OCI-M1 (cell line): Measurements from ENCODE around the gene BTNL2.
"Not testable (repeated sequence)": the region's sequence is repeated elsewhere in the genome, so short reads cannot be mapped to it uniquely, and the experiment has no call there.

Experiments used
- DNase-seq: peaks from one replicate; lab custom pipeline; 2025; lab: John Stamatoyannopoulos, UW

The BTNL2 gene, protein sequence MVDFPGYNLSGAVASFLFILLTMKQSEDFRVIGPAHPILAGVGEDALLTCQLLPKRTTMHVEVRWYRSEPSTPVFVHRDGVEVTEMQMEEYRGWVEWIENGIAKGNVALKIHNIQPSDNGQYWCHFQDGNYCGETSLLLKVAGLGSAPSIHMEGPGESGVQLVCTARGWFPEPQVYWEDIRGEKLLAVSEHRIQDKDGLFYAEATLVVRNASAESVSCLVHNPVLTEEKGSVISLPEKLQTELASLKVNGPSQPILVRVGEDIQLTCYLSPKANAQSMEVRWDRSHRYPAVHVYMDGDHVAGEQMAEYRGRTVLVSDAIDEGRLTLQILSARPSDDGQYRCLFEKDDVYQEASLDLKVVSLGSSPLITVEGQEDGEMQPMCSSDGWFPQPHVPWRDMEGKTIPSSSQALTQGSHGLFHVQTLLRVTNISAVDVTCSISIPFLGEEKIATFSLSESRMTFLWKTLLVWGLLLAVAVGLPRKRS

DNA sequence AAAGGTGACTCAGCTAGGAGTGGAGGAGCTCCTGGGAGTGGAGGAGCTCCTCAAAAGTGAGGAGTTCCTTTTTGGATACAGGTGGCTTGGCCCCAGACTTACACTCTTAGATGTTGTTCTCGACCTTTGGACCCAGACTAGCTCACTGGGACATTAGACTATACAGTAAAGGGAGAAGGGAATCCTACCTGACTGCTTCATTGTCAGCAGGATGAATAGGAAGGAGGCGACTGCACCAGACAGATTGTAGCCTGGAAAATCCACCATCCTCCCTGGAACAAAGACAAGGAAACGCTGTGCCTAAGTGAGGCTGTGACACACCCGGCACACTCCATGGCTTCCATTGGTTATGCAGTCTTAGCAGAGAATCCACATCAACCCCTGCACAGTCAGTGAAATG, at the start of gene BTNL2:
Gene BTNL2 (minus strand): TSS at position 325 of the 400 bp plus-strand sequence. CDS start 58 bp downstream, at position 267.
- DNase-seq, result no peak

DNA sequence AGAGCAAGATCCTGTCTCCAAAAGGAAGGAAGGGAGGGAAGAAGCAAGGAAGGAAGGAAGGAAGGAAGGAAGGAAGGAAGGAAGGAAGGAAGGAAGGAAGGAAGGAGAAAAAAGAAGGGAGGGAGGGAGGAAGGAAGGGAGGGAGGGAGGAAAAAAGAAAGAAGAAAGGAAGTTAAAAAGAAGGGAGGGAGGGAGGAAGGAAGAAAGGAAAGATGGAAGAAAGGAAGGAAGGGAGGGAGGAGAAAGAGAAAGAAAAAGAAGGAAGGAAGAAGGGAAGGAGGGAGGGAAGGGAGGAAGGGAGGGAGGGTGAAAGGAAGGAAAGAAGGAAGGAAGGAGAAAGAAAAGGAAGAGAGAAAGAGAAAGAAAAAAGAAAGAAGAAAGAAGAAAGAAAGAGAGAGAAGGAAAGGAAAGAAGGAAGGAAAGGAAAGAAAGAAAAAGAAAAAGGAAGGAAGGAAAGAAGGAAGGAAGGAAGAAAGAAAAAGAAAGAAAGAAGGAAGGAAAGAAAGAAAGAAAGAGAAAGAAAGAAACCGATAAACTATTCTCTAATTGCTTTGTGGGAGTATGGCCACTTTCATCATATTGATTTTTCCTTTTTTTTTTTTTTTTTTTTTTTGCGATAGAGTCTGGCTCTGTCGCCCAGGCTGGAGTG, 42.2 kb upstream of the BTNL2 start:
- no peak for DNase-seq

DNA sequence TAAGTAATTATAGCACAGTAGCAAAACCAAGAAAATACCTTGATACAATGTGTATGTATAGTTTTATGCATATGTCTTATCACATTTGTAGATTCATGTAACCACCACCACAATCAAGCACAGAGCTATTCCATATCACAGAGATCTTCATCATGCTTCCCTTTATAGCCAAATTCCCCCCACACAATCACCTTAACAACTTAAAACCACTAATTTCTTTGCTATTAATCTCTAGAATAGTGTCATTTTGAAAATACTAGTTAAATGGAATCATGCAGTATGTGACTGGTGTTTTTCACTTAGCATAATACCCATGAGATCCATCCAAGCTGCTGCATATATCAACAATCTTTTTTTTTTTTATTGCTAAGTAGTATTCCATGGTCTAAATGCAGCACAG, 41.0 kb upstream of the BTNL2 start:
- no peak for DNase-seq

DNA sequence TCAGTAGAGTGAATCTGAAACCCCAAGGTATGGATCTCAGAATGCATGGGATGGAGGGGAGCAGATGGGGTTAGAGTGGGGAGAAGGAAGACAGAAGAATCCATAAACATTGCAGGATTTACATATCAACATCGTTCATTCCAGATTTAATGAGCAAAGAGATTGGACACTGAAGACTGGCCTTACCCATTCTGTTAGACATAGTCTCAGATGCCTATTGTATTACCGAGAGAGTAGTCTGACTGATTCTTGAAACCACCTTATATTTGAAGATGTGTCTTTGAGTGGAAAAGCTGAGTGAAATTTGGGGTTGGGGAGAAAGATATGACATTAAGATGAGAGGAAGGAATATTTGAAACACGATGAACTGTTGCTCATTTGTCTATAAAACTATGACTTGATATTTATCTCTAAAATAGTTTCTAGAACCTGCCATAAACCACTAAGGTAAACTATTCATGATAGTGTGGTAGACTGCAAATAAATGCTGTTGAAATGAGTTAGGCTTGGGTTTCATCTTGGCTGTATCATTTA, 38.4 kb upstream of the BTNL2 start:
- no peak for DNase-seq

DNA sequence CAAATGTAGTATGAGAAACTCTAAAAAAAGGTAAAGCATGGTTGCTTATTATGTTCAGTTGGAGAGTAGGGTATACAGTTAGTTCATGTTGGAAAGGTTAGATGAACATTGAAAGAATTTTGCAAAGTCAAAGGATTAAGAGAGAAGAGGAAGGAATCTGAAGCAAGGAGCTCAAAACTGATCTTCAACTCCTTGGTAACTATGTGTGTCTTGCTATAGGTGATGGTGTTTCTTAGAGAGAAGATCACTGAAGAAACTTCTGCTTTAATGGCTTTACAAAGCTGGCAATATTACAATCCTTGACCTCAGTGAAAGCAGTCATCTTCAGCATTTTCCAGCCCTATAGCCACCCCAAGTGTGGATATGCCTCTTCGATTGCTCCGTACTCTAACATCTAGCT, 37.5 kb upstream of the BTNL2 start:
- no peak for DNase-seq

DNA sequence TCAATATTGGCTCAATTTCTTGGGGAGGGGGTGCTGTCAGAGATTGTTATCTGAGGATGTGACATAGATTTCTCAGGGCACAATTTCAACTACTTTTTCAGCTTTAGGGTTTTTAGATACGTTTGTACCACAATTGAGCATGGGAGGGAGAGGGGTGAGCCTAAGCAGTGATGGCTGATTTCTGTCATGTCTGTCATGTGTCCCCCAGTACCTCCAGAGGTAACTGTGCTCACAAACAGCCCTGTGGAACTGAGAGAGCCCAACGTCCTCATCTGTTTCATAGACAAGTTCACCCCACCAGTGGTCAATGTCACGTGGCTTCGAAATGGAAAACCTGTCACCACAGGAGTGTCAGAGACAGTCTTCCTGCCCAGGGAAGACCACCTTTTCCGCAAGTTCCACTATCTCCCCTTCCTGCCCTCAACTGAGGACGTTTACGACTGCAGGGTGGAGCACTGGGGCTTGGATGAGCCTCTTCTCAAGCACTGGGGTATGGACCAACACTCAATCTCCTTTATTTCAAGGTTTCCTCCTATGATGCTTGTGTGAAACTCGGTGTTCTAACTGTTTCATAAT, 36.1 kb upstream of the BTNL2 start:
- no peak for DNase-seq

DNA sequence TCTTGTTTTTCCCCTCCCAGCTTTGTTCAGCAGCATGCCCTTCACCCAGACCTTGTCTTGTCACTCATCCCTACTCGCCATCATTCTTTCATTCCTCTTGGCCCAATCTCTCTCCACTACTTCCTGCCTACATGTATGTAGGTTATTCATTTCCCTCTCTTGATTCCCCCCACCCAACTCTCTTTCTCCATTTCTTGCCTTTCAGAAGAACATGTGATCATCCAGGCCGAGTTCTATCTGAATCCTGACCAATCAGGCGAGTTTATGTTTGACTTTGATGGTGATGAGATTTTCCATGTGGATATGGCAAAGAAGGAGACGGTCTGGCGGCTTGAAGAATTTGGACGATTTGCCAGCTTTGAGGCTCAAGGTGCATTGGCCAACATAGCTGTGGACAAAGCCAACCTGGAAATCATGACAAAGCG, 35.3 kb upstream of the BTNL2 start:
- DNase-seq, result no peak

DNA sequence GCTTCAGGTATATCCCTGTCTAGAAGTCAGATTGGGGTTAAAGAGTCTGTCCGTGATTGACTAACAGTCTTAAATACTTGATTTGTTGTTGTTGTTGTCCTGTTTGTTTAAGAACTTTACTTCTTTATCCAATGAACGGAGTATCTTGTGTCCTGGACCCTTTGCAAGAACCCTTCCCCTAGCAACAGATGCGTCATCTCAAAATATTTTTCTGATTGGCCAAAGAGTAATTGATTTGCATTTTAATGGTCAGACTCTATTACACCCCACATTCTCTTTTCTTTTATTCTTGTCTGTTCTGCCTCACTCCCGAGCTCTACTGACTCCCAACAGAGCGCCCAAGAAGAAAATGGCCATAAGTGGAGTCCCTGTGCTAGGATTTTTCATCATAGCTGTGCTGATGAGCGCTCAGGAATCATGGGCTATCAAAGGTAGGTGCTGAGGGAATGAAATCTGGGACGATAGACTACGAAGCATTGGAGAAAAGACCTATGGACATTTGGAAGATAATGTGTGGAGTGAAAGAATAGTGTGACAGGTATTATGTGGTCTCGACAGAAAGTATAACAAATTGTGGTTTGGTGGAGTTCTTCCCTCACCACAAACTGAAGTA, 32.7 kb upstream of the BTNL2 start, which contains the start of gene HLA-DRA:
Gene HLA-DRA (plus strand): TSS at position 286 of the 613 bp plus-strand sequence. CDS start 64 bp downstream, at position 350.
- DNase-seq, result peak; percentile 97

DNA sequence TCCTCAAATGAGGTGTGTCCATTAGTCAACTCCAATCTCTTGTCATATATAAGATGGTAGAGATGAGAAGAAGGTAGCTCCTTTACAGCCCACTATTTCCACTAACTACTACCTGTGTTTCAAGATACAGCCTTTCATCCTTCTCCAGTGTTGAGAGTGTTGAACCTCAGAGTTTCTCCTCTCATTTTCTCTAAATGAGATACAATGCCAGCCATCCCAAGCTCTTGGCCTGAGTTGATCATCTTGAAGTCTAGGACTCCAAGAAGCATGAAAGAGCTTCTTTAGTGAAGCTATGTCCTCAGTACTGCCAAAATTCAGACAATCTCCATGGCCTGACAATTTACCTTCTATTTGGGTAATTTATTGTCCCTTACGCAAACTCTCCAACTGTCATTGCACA, 32.2 kb upstream of the BTNL2 start:
- DNase-seq, result no peak

DNA sequence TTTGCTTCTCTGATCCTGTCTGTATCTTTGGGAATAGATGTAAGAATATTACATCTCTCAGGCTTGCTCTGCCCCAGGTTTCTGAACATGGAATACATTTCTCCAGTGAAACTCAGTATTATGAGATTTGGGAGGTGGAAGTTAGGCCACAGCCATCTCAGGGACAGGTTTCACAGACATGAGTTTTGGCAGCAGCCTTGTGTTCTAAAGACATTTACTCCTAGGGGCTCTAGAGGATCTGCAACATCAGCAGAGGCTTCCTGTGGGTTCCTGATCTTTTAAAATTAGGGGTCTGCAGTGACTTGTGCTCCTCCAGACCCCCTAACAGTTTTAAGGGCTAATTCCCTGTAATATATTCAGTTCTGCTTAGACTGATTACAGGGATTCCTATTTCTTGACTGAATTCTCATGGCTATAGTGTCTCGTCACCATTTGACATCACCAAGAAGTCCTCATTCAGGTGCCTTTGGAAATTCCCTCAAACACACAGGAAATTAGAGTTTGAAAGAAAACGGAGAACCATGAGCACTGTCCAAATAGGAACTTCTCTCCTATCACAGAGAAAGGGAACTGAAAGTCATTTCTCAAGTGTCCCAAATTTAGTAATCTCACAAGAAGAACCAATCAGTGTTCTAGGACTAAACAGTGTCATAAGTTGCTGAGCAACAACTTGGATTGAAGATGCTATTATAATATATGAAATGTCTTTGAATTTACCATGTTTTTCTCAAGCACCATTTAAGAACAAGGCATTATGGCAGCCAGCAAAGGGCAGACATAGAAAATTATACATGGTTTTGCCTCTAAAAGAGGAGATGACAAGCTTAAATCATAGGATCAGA, 30.2 kb upstream of the BTNL2 start:
- peak; percentile 87 for DNase-seq

DNA sequence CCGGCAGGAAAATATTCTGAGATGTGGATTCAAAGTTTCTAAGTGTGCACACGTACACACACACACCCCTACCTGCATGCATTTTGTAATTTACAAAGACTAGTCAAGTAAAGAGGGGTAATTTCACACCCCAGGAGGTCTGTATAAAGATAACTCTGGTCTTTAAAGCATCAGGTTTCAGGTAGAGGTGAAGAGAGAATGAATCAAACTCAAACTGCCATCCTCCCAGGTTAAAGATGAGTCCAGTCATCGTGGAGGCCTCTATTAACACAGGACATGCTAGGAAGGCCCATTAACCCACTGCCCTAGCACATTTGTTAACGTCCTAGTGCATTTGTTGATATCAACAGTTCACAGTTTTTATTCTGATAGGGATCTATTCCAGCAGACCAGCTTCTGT, 29.2 kb upstream of the BTNL2 start:
- no peak for DNase-seq

DNA sequence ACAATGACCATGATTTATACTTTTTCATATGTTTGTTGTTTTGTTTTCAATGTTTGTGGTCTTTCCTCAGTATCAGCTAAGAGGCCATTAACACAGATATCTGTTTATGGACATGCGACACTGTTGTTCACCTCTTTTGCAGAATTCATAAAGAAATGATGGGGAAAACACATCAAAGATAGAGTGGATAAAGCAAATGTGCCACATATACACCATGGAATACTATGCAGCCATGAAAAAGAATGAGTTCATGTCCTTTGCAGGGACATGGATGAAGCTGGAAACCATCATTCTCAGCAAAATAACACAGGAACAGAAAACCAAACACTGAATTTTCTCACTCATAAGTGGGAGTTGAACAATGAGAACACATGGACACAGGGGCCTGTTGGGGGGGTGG, 27.0 kb upstream of the BTNL2 start:
- not testable (repeated sequence) for DNase-seq

DNA sequence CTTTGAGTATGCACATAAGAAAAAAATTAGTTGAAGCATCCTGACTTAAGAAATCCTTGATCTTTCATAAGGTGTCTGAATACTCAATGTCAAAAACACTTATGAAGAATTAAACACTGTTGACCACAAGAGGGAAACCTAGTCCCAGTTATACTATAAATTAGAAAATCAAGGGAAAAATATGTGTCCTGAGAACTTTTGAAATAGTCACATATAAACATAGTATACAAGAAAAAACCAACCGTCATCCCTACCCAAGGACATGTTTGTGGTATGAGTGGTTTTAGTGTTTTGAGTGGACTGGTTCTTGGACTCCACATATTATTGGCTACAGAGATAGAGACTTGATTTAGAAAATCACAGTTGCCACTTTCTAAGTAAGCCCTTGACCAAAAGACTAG, 25.1 kb upstream of the BTNL2 start:
- DNase-seq, result peak; percentile 76

DNA sequence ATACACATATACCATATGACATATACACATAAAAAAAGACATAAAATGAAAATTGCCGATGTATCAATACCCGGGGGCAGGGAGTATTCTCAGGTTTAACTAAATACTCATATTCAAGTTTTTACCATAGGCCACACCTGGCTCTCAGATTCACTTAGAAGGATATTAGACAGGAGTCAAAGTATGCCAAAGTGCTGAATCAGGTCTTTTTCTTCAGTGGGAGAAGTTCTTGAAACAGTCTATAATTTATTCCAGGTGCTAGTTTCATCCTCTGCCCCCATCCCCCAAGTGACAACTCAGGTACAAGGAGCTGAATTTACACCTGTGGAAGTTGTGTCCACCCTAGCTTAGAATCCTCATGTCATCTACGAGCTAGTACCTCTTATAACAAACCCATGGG, 24.2 kb upstream of the BTNL2 start:
- DNase-seq, result no peak

DNA sequence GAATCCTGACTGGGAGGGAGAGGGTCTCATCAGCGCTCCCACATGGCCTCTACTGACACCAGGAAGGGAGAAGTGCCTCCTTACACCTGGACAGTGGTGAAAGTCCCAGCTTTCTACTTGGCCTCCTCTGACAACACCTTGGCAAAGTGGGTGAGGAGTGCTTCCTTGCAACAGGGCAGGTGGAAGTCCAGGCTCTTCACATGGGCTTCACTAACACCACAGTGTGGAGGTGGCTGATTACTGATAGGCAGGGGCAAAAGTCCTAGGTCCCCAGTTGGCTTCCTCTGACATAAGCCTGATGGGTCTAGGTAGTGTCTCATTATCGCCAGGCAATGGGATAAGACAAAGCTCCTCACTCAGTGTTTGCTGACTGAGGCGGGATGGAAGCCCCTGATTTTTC, 23.2 kb upstream of the BTNL2 start:
- DNase-seq, result no peak

DNA sequence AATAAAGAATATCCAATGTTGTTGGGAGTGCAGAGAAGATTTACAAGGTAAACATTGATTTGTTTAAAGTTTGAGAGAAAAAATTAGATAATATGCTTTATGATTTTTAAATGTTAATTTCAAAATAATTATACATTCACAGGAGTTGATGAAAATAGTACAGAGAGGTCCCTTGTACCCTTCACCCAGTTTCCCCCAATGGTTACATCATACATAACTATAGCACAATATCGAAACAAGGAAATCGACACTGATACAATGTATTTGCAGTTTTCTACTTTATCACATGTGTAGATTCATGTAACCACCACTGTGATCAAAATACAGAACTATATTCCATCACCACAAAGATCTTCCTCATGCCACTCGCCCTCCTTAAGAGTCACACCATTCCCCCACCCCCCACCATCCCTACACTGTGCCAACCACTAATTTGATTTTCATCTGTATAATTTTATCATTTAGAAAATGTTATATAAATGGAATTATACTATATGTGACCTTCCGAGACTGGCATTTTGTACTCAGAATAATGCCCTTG, 21.0 kb upstream of the BTNL2 start:
- DNase-seq, result no peak

DNA sequence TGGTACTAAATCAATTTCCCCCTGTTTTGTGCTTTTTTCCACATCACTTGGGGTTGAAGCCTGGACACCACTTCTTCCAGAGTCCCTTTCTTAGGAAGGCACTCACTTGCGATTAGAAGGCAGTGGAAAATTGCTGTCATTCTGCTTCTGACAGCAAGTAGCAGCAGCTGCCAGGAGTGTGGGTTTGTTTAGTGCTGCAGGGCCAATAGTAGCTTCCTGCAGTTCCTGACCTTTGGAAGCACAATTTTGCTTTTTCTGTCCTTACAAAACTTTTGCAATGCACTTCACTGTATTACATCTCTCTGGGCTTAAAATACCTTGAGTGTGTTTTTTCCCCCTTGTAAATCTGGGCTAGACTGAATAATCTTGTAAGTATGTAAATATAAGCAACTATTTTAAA, 20.2 kb upstream of the BTNL2 start:
- no peak for DNase-seq

DNA sequence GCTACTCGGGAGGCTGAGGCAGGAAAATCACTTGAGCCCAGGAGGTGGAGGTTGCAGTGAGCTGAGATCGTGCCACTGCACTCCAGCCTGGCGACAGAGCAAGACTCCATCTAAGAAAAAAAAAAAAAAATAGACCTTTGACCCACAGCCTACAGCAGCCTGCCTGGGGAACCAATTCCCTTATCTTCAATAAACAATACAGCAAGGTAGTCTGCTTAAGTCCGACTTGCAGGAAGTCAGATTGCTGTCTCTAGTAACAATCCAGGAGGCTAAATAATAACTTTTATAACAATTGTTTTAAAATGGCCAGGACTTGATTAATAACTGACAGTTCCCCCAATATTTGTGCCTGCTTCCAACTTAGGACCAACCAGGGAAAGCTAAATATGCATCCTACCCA, 19.4 kb upstream of the BTNL2 start:
- no peak for DNase-seq

DNA sequence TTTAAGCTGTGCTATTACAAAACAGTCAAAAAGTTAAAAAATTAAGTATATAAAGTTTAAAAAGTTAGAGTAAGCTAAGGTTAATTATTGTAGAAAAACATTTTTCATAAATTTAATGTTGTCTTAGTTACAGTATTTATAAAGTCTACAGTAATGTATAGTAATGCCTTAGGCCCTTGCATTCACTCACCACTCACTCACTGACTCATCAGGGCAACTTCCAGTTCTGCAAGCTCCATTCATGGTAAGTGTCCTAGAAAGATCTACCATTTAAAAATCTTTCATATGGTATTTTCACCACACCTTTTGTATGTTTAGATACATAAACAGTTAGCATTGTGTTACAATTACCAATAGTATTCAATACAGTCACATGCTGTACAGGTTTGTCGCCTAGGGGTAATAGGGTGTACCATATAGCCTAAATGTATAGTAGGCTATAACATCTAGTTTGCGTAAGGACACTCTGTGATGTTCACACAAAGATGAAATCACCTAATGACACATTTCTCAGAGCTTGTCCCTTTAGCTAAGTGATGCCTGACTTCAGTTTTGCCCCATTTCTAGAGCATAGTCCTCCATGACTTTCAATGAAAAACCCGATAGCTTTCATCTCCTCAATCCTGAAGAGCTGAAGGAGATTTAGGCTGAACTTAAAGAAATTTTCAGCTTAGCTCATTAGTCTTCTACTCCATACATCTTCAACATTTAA, 17.8 kb upstream of the BTNL2 start:
- DNase-seq, result no peak

DNA sequence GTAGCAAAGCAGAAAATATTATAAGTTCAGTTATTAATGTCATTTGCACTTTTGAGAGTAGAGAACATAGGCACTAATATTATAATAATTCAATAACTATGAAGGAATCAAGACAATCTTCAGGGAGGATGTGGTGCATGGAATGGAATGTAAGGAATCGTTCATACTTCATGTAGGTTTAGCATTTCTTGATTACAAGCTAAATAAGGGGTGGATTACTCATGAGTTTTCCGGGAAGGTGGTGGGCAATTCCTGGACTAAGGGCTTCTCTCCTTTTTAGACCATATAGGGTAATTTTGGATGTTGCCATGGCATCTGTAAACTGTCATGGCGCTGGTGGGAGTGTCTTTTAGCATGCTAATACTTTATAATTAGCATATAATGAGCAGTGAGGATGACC, 9.1 kb upstream of the BTNL2 start:
- peak; percentile 39 for DNase-seq
